ENCODE results near the gene XXYLT1. TPM values are rescaled to one million over a fixed set of nuclear protein-coding genes. Genes with fewer than 3 reads are reported as not detected.
"Not testable (repeated sequence)": the region's sequence is repeated elsewhere in the genome, so short reads cannot be mapped to it uniquely, and the experiment has no call there.

XXYLT1 gene
- total RNA-seq, 4 donors from 2014 or later: 9.7 to 30.1 (median 17.7) TPM

DNA sequence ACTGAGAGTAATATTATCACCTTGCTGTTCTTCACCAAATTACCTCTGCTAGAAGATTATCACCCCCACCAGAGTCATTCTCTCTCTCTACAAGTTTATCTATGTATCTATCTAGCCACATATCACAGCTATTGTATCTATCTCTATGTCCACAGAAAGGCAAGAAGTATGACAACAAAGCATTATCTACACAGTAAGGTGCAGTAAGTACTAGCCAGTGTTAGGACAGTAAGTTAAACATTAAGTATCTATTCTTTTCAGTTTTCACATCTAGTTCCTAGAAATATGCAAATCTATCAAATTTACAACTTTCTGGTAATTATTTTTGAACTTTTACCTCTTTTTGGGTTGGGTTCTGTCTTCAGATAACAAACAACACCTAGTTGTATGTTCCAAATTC is 26.5 kb upstream of the XXYLT1 start:
- intact Hi-C loops (cut with DNase I; ENCODE audit: low total_unique reads): no loop called here
- DNase-seq (ENCODE audit: low spot score in 2 of 2): no peak
- H3K4me3 ChIP-seq (ENCODE audit: low read depth, poor library complexity, severe bottlenecking): no peak overlapping the region
- TF ChIP-seq, protein P1, sequence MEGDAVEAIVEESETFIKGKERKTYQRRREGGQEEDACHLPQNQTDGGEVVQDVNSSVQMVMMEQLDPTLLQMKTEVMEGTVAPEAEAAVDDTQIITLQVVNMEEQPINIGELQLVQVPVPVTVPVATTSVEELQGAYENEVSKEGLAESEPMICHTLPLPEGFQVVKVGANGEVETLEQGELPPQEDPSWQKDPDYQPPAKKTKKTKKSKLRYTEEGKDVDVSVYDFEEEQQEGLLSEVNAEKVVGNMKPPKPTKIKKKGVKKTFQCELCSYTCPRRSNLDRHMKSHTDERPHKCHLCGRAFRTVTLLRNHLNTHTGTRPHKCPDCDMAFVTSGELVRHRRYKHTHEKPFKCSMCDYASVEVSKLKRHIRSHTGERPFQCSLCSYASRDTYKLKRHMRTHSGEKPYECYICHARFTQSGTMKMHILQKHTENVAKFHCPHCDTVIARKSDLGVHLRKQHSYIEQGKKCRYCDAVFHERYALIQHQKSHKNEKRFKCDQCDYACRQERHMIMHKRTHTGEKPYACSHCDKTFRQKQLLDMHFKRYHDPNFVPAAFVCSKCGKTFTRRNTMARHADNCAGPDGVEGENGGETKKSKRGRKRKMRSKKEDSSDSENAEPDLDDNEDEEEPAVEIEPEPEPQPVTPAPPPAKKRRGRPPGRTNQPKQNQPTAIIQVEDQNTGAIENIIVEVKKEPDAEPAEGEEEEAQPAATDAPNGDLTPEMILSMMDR (IDR thresholded peaks at IDR 0.05): no peak
- TF ChIP-seq POLR2A (IDR thresholded peaks at IDR 0.05): no peak

DNA sequence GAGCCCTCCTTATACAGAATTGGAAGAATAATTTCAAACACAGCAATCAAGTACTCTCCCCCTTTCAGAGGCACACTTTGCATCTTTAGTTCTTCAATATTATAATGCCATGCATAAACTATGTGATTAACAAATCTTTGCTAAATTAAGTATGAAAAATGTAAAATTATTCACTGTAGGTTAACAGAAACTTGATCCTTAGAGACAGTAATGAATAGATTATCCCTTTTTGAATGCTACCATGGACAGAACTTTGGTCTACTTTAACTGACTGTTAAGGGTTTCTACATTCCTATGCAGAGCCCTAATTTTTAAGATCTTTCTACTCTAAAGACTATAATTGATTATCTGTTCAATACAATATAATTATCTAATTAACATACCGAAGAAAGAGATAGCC is 25.7 kb upstream of the XXYLT1 start:
- TF ChIP-seq POLR2A (IDR thresholded peaks at IDR 0.05): no peak
- TF ChIP-seq, protein P1 (IDR thresholded peaks at IDR 0.05): no peak
- intact Hi-C loops (cut with DNase I; ENCODE audit: low total_unique reads): no loop called here
- 92 to 96% methylated on average over 1 of the region's 1 CpG for WGBS, 2 donors
- no peak overlapping the region for H3K4me3 ChIP-seq (ENCODE audit: low read depth, poor library complexity, severe bottlenecking)
- DNase-seq (ENCODE audit: low spot score in 2 of 2): no peak

DNA sequence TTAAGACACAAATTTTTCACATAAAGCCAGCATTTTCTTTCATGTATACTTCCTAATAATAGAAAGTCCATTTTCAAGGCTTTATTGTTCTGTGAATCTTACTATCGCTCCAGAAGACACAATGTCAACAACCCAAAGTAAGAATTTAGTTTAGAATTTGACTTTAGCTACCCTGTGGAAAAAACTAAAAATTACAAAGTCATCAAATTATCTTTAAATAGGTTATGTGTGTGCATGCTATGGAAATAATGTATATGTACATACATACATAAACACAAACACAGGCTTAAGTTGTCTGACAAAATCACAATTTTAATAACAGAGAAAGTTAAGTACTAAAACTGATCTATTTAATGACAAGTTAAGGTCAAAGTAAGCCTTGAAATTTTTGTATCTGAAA is 20.2 kb upstream of the XXYLT1 start:
- DNase-seq (ENCODE audit: low spot score in 2 of 2): no peak
- H3K4me3 ChIP-seq (ENCODE audit: low read depth, poor library complexity, severe bottlenecking): no peak overlapping the region
- intact Hi-C loops (cut with DNase I; ENCODE audit: low total_unique reads): no loop called here
- 91 to 98% methylated on average over 1 of the region's 1 CpG for WGBS, 2 donors
- TF ChIP-seq, protein P1 (IDR thresholded peaks at IDR 0.05): no peak
- no peak for TF ChIP-seq POLR2A (IDR thresholded peaks at IDR 0.05)

DNA sequence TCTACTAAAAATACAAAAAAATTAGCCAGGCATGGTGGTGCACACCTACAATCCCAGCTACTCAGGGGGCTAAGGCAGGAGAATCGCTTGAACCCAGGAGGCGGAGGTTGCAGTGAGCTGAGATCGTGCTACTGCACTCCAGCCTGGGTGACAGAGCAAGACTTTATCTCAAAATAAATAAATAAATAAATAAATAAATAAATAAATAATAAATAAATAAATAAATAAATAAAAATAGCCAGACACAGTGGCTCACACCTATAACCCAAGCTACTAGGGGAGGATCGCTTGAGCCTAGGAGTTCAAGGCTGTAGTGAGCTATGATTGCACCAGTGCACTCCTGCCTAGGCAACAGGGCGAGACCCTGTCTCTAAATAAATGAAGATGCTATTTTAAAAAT is 19.7 kb upstream of the XXYLT1 start:
- intact Hi-C loops (cut with DNase I; ENCODE audit: low total_unique reads); DNase-seq (ENCODE audit: low spot score in 2 of 2); H3K4me3 ChIP-seq (ENCODE audit: low read depth, poor library complexity, severe bottlenecking): not testable (repeated sequence)
- 94 to 96% methylated on average over 5 of the region's 5 CpGs for WGBS, 2 donors

DNA sequence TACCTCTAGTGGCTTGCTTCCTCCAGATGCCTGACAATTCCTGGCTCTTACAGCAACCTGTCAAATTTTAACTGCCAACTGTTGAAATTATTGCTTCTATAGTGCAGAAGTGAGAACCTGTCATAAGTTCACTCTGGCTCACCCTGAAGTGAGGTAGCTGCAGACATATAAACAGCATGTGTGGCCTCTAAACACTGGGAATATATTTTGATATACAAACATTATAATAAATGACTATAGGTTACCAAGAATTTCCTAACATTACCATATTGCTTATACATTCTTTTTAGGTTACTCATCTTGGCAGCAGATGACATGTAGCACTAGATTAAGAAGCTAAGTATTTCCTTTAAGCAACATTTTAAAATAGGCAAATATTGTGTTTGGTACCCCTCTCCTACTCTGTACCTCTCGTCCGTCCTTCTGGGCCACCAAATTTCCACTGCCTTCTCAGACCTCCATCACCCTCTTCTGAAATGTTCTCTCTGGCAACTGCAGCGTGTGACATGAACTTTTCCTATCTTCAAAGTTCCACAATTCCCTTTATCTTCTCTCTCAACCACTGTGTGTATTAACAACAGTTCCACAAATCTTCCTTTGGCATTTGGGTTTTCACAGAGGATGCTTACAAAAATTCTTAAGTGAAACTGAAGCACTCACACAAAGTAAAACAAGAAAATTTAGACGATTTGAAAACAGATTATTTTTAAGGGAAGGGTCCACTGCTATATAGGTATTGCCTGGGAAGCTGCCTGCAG is 15.3 kb upstream of the XXYLT1 start:
- no peak overlapping the region for H3K4me3 ChIP-seq (ENCODE audit: low read depth, poor library complexity, severe bottlenecking)
- 58 to 61% methylated on average over 4 of the region's 4 CpGs for WGBS, 2 donors
- intact Hi-C loops (cut with DNase I; ENCODE audit: low total_unique reads): no loop called here
- TF ChIP-seq, protein P1 (IDR thresholded peaks at IDR 0.05): no peak
- no peak for TF ChIP-seq POLR2A (IDR thresholded peaks at IDR 0.05)
- no peak for DNase-seq (ENCODE audit: low spot score in 2 of 2)

DNA sequence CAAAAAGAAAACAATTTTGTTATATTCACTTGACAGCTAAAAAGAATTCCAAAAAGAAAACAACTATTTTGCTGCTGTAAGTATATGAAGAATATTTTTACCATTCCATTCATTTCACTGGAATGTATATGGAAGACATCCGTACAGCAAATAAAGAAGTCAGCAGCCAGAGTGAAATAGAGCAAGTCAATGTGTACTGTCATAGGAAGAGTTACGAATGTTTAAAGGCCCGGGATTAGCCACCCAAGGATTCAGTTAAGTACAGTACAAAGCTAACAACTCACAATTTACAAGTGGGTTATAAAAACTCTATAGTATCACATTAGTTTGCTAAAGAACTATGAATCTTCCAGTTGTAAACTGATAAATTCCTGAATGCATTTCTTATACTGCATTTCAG is 14.4 kb upstream of the XXYLT1 start:
- no peak for TF ChIP-seq POLR2A (IDR thresholded peaks at IDR 0.05)
- TF ChIP-seq, protein P1 (IDR thresholded peaks at IDR 0.05): no peak
- WGBS, 2 donors: 91 to 92% methylated on average over 3 of the region's 3 CpGs
- intact Hi-C loops (cut with DNase I; ENCODE audit: low total_unique reads): no loop called here
- no peak overlapping the region for H3K4me3 ChIP-seq (ENCODE audit: low read depth, poor library complexity, severe bottlenecking)
- DNase-seq (ENCODE audit: low spot score in 2 of 2): no peak
